ENCODE measurements around the gene MFSD11. TPM values are rescaled to one million over a fixed set of nuclear protein-coding genes. Genes with fewer than 3 reads are reported as not detected.

Gene MFSD11
- polyA plus RNA-seq, 2 of the 4 experiments (the other 2 are of a cell fraction): 17.5 to 26.0 TPM

DNA sequence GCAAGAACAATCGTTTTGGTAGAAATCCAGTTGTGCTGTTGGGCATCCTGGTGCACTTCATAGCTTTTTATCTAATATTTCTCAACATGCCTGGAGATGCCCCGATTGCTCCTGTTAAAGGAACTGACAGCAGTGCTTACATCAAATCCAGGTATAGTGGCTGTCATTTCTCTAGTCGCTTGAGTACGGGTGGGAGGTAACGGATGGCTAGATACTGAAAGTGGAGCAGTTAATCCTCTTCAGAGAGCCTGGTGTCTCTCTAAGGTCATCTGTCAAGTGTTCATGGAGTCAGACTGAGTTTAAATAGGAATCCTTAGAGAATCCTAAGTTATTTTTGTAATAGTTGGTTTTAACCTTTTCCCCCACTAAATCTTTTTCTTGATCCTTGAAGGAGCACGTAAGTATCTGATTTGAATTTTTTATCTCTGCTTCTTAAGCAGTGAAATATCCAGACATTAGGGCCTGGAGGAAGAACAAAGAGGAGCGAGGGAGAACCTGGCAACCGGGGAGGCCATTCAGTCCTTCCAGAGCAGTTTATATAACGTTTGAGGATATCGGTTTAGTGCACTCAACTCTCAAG lies 37.2 kb downstream of the MFSD11 start:
- WGBS (ENCODE audit: missing lambda C conversion rate): 86% methylated on average over 10 of the region's 10 CpGs
- FAIRE-seq: no peak
- Histone ChIP-seq H3K9me3 (no peaks in the 10 kb centered on the region), H3K4me2 (no peak overlapping the region), H3K27ac (no peak overlapping the region), H3K4me3 (no peak overlapping the region), H3K4me1 (peaks cover 6% of the 10 kb centered on the region; the same call in 2 of the 3 replicates)
- ChIA-PET POLR2A (no interaction called here), CTCF (interaction anchor here (1.1 kb wide), 1 partner anchor 291 kb away, joined by 4 read pairs; no protein-coding TSS in a partner anchor)
- ATAC-seq: no peak
- TF ChIP-seq, protein P1, sequence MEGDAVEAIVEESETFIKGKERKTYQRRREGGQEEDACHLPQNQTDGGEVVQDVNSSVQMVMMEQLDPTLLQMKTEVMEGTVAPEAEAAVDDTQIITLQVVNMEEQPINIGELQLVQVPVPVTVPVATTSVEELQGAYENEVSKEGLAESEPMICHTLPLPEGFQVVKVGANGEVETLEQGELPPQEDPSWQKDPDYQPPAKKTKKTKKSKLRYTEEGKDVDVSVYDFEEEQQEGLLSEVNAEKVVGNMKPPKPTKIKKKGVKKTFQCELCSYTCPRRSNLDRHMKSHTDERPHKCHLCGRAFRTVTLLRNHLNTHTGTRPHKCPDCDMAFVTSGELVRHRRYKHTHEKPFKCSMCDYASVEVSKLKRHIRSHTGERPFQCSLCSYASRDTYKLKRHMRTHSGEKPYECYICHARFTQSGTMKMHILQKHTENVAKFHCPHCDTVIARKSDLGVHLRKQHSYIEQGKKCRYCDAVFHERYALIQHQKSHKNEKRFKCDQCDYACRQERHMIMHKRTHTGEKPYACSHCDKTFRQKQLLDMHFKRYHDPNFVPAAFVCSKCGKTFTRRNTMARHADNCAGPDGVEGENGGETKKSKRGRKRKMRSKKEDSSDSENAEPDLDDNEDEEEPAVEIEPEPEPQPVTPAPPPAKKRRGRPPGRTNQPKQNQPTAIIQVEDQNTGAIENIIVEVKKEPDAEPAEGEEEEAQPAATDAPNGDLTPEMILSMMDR (IDR thresholded peaks at IDR 0.05): no peak
- TF ChIP-seq, protein P2, sequence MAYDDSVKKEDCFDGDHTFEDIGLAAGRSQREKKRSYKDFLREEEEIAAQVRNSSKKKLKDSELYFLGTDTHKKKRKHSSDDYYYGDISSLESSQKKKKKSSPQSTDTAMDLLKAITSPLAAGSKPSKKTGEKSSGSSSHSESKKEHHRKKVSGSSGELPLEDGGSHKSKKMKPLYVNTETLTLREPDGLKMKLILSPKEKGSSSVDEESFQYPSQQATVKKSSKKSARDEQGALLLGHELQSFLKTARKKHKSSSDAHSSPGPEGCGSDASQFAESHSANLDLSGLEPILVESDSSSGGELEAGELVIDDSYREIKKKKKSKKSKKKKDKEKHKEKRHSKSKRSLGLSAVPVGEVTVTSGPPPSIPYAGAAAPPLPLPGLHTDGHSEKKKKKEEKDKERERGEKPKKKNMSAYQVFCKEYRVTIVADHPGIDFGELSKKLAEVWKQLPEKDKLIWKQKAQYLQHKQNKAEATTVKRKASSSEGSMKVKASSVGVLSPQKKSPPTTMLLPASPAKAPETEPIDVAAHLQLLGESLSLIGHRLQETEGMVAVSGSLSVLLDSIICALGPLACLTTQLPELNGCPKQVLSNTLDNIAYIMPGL (CRISPR knock-in tag; IDR thresholded peaks at IDR 0.05; ENCODE audit: borderline replicate concordance): no peak
- TF ChIP-seq ZFP36 (IDR thresholded peaks at IDR 0.05; ENCODE audit: borderline replicate concordance, partially characterized antibody) (no peak), SREBF2 (IDR thresholded peaks at IDR 0.05) (no peak), FOXS1 (CRISPR knock-in tag; IDR thresholded peaks at IDR 0.05) (no peak), FOSL2 (IDR thresholded peaks at IDR 0.05) (no peak), FOSL2 (CRISPR knock-in tag; IDR thresholded peaks at IDR 0.05) (no peak), SMC3 (IDR thresholded peaks at IDR 0.05) (no peak), HDAC2 (IDR thresholded peaks at IDR 0.05) (no peak)
- TF ChIP-seq, protein P3, sequence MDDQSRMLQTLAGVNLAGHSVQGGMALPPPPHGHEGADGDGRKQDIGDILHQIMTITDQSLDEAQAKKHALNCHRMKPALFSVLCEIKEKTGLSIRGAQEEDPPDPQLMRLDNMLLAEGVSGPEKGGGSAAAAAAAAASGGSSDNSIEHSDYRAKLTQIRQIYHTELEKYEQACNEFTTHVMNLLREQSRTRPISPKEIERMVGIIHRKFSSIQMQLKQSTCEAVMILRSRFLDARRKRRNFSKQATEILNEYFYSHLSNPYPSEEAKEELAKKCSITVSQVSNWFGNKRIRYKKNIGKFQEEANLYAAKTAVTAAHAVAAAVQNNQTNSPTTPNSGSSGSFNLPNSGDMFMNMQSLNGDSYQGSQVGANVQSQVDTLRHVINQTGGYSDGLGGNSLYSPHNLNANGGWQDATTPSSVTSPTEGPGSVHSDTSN (IDR thresholded peaks at IDR 0.05): no peak
- TF ChIP-seq, protein P4, sequence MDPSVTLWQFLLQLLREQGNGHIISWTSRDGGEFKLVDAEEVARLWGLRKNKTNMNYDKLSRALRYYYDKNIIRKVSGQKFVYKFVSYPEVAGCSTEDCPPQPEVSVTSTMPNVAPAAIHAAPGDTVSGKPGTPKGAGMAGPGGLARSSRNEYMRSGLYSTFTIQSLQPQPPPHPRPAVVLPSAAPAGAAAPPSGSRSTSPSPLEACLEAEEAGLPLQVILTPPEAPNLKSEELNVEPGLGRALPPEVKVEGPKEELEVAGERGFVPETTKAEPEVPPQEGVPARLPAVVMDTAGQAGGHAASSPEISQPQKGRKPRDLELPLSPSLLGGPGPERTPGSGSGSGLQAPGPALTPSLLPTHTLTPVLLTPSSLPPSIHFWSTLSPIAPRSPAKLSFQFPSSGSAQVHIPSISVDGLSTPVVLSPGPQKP (IDR thresholded peaks at IDR 0.05; ENCODE audit: low read depth, low read length): no peak
- DNase-seq (ENCODE audit: low read depth in 1 of 2, low spot score in 1 of 2): no peak

DNA sequence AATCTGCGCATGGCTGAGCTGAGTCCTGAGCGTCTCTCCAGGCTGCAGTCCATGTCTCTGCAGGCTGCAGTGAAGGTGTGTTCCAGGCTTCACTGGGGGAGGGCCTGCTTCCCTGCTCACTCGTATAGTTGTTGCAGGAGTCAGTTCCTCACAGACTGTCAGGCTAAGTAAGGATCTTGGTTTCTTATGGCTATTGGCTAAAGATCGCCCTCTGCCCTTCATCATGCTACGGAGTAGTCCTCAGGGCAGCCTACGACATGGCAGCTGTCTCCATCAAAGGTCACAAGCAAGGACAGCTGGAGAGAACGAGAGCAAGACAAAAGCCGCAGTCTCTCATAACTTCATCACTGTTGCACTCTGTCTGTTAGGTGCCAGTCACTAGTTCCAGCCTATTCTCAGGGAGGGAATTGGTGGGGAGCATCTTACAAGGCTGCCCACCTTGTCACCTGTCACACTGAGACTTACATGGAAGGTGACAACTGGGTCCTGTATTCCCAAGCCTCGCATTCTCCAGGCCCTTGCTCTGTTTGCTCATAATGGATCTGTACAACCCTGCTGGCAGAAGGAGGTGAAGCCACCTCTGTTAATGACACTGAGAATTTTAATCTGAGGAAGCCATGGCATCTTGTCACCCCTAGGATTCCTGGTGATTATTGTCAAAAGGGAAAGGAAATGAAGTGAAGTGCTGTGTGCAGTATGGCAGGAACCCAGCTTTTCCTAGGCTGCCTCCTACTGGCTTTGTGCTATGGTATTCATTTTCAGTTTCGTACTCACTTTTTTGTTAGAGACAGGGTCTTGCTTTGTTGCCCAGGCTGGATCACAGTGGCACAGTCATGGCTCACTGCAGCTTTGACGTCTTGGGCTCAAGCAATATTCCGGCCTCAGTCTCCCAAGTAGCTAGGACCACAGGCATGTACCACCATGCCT lies 43.4 kb downstream of the MFSD11 start:
- ATAC-seq (peak; percentile 57 to 59), DNase-seq (ENCODE audit: low read depth in 1 of 2, low spot score in 1 of 2) (no peak), FAIRE-seq (no peak)
- WGBS (ENCODE audit: missing lambda C conversion rate): 80% methylated on average over 12 of the region's 12 CpGs
- H3K27ac ChIP-seq: no peak overlapping the region
- no peak overlapping the region for H3K4me2 ChIP-seq
- no peak overlapping the region for H3K4me3 ChIP-seq
- H3K9me3 ChIP-seq: no peaks in the 10 kb centered on the region
- CTCF ChIA-PET: interaction anchor here (0.5 to 2.1 kb wide), 13 partner anchors 9 to 307 kb away, joined by 3 to 9 read pairs (median 3); no protein-coding TSS in a partner anchor
- no peaks in the 10 kb centered on the region for H3K4me1 ChIP-seq
- POLR2A ChIA-PET: no interaction called here
- no peak for TF ChIP-seq HOXB13 (CRISPR knock-in tag; IDR thresholded peaks at IDR 0.05; ENCODE audit: low read depth)
- no peak for TF ChIP-seq CBX8 (IDR thresholded peaks at IDR 0.05)
- TF ChIP-seq JUN (IDR thresholded peaks at IDR 0.05): no peak
- no peak for TF ChIP-seq NPAS2 (CRISPR knock-in tag; IDR thresholded peaks at IDR 0.05; ENCODE audit: borderline replicate concordance)
- no peak for TF ChIP-seq GATA3 (IDR thresholded peaks at IDR 0.05; ENCODE audit: borderline replicate concordance)
- TF ChIP-seq, protein P5, sequence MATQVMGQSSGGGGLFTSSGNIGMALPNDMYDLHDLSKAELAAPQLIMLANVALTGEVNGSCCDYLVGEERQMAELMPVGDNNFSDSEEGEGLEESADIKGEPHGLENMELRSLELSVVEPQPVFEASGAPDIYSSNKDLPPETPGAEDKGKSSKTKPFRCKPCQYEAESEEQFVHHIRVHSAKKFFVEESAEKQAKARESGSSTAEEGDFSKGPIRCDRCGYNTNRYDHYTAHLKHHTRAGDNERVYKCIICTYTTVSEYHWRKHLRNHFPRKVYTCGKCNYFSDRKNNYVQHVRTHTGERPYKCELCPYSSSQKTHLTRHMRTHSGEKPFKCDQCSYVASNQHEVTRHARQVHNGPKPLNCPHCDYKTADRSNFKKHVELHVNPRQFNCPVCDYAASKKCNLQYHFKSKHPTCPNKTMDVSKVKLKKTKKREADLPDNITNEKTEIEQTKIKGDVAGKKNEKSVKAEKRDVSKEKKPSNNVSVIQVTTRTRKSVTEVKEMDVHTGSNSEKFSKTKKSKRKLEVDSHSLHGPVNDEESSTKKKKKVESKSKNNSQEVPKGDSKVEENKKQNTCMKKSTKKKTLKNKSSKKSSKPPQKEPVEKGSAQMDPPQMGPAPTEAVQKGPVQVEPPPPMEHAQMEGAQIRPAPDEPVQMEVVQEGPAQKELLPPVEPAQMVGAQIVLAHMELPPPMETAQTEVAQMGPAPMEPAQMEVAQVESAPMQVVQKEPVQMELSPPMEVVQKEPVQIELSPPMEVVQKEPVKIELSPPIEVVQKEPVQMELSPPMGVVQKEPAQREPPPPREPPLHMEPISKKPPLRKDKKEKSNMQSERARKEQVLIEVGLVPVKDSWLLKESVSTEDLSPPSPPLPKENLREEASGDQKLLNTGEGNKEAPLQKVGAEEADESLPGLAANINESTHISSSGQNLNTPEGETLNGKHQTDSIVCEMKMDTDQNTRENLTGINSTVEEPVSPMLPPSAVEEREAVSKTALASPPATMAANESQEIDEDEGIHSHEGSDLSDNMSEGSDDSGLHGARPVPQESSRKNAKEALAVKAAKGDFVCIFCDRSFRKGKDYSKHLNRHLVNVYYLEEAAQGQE (IDR thresholded peaks at IDR 0.05): no peak
- no peak for TF ChIP-seq EHF (CRISPR knock-in tag; IDR thresholded peaks at IDR 0.05)
- TF ChIP-seq PHF8 (IDR thresholded peaks at IDR 0.05; ENCODE audit: borderline replicate concordance, low read depth): no peak
- no peak for TF ChIP-seq ZSCAN20 (CRISPR knock-in tag; IDR thresholded peaks at IDR 0.05)
- TF ChIP-seq, protein P6, sequence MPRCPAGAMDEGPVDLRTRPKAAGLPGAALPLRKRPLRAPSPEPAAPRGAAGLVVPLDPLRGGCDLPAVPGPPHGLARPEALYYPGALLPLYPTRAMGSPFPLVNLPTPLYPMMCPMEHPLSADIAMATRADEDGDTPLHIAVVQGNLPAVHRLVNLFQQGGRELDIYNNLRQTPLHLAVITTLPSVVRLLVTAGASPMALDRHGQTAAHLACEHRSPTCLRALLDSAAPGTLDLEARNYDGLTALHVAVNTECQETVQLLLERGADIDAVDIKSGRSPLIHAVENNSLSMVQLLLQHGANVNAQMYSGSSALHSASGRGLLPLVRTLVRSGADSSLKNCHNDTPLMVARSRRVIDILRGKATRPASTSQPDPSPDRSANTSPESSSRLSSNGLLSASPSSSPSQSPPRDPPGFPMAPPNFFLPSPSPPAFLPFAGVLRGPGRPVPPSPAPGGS (IDR thresholded peaks at IDR 0.05): no peak
- no peak for TF ChIP-seq HDAC2 (IDR thresholded peaks at IDR 0.05)
- TF ChIP-seq, protein P4 (IDR thresholded peaks at IDR 0.05; ENCODE audit: low read depth, low read length): no peak
- TF ChIP-seq RFX5 (IDR thresholded peaks at IDR 0.05): no peak
